AG04450 (cell line): ENCODE measurements around the gene SYT12. TPM values are rescaled to one million over a fixed set of nuclear protein-coding genes. Genes with fewer than 3 reads are reported as not detected.

Source experiments
- CTCF ChIA-PET: fragments of 300-600, 350-600 bp; formaldehyde crosslinking; extraction: SDS; loops from one replicate; lab custom pipeline; 2022; ENCODE audit warnings: antibody characterized with exemption, inconsistent platforms; lab: Charles Lee
- POLR2A ChIA-PET: fragments of 350-600 bp; formaldehyde crosslinking; extraction: SDS; loops from one replicate; lab custom pipeline; 2021; ENCODE audit warnings: antibody characterized with exemption, inconsistent platforms; lab: Yijun Ruan, JAX
- DNase-seq: peaks from one replicate; pipeline ENCODE4 v3.0.0-alpha.2; 2011; ENCODE audit warnings: low read depth, low spot score
- H3K27ac ChIP-seq: one replicate; pipeline ENCODE4 v1.5.1; 2012; ENCODE audit warnings: low read depth, low read length, control low read depth
- H3K27me3 ChIP-seq: one replicate; pipeline ENCODE4 v1.6.0; 2012; ENCODE audit warnings: low read length; ENCODE audit not compliant: control insufficient read depth, insufficient read depth
- H3K4me3 ChIP-seq: 2 replicates; pipeline ENCODE4 v1.5.1; 2011; ENCODE audit warnings: mild to moderate bottlenecking, low read depth, low read length, control low read depth
- H3K9me3 ChIP-seq: 2 replicates; pipeline ENCODE4 v1.5.1; 2012; ENCODE audit warnings: low read length; ENCODE audit not compliant: control insufficient read depth, insufficient read depth
- polyA plus RNA-seq: library from polyadenylated mRNA; depleted of rRNA; stranded (reverse); fragments of >200 nt; gene quantifications from 2 replicates; pipeline ENCODE4 v1.2.3, GENCODE V29; 2011
- TF ChIP-seq, protein P1 (sequence below): IDR thresholded peaks from 2 replicates; pipeline ENCODE4 v1.5.1; 2011; ENCODE audit warnings: low read depth, low read length, control low read depth, inconsistent platforms

The SYT12 gene
- polyA plus RNA-seq, 1 experiment = 0.30 TPM

DNA sequence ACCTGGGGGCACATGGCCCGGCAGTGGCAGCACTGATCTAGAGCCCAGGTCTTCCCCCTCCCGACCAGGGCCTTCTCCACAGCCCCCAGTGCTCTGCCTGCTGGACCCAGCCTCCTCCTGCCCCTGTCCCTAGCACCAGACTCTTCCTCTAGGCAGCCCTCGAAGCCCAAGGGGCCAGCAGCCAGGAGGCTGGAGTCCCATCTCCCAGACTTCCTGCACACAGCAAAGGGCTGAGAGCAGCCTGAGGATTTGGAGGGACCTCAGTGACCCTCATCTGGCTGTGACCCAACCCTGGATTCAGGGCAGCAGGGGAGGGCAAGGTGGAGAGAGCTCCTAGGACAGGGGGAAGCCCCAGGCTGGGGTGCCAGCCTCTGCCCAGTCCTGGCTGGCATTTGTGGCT, 36.7 kb downstream of the SYT12 start:
- no peak overlapping the region for H3K27ac ChIP-seq
- no peaks in the 10 kb centered on the region; the same call in 1 of the 2 replicates for H3K9me3 ChIP-seq
- DNase-seq = no peak
- no peaks in the 10 kb centered on the region for H3K27me3 ChIP-seq
- ChIA-PET CTCF (no interaction called here), POLR2A (no interaction called here)
- H3K4me3 ChIP-seq = no peak overlapping the region
- TF ChIP-seq, protein P1, sequence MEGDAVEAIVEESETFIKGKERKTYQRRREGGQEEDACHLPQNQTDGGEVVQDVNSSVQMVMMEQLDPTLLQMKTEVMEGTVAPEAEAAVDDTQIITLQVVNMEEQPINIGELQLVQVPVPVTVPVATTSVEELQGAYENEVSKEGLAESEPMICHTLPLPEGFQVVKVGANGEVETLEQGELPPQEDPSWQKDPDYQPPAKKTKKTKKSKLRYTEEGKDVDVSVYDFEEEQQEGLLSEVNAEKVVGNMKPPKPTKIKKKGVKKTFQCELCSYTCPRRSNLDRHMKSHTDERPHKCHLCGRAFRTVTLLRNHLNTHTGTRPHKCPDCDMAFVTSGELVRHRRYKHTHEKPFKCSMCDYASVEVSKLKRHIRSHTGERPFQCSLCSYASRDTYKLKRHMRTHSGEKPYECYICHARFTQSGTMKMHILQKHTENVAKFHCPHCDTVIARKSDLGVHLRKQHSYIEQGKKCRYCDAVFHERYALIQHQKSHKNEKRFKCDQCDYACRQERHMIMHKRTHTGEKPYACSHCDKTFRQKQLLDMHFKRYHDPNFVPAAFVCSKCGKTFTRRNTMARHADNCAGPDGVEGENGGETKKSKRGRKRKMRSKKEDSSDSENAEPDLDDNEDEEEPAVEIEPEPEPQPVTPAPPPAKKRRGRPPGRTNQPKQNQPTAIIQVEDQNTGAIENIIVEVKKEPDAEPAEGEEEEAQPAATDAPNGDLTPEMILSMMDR = no peak

DNA sequence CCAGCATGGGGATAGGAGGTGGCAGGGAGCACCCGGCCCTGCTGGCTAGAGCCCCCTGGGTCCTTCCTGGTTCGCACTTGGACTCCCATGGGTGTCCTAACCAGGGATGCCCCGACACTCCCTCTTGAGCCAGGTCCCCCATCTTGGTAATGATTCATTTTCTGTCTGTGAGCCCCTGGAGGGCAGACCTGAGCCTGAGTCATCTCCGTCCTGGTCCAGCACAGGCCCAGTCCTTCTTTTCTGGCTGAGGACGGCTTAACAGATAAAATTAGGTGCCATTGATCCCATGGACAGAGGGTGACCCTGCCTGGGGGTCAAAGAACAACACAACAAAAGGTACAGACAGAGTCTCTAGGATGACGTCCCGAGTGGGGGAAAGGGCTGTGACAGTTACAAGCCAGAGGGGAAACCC, 37.2 kb downstream of the SYT12 start:
- CTCF ChIA-PET = no interaction called here
- TF ChIP-seq, protein P1 = no peak
- no peaks in the 10 kb centered on the region for H3K27me3 ChIP-seq
- H3K4me3 ChIP-seq = no peak overlapping the region
- no peak overlapping the region for H3K27ac ChIP-seq
- H3K9me3 ChIP-seq = no peaks in the 10 kb centered on the region; the same call in 1 of the 2 replicates
- no peak for DNase-seq
- POLR2A ChIA-PET = no interaction called here

DNA sequence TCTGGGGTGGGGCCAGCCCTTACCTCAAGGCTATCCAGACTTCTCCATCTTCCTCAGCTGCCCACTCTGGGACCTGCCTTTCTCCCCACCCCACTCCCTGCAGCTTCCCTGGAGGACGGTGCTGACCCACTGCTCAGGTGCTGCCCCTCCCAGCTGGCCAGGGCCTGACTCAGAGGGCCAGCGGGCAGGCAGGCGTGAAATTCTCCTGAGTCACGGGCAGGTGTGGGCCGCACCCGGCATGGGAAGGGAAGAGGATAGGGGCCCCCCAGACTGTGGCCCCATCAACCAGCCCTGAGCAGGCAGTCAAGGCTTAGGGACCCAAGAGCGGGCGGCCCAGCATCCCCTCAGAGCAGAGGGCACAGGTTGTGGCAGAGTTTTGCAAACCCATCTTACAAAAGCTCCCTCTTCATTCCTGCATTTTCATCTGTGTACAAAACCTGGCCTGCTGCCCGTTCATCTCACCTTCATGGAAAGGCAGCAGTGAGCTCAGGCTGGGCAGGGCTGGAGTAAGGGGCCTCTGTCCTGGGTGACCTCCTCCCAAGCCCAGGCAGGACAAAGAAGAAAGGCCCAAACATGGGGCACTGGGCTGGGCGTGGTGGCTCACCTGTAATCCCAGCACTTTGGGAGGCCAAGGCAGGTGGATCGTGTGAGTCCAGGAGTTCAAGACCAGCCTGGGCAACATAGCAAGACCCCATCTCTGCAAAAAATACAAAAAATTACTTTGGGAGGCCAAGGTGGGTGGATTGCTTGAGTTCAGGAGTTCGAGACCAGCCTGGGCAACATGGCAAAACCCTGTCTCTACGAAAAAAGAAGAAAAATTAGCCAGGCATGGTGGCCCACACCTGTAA, 39.8 kb downstream of the SYT12 start:
- ChIA-PET POLR2A (no interaction called here), CTCF (interaction anchor here (0.6 to 1.4 kb wide), 2 partner anchors 18 to 1037 kb away, joined by 4 to 9 read pairs; no protein-coding TSS in a partner anchor)
- Histone ChIP-seq H3K9me3 (no peaks in the 10 kb centered on the region), H3K27me3 (no peaks in the 10 kb centered on the region), H3K27ac (no peak overlapping the region), H3K4me3 (no peak overlapping the region)
- TF ChIP-seq, protein P1 = no peak
- no peak for DNase-seq

DNA sequence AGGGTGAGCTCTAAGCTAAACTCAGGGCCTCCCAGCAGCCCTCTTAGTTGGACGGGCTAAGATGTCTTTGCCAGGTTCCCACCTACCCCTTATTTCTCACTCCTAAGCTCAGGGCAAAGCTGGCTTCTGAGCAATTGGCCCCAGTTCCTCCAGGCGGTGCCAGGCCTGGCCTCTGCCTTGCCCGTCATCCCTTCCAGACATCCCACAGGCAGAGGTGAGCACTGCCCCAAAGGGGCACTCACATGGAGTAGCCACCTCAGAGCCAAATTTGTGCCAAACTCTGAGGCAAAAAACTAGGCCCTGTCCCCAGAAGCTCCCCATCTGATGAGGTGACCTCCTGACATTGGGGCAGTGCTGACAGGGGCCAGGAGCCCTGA, 43.4 kb downstream of the SYT12 start:
- Histone ChIP-seq H3K27me3 (no peaks in the 10 kb centered on the region), H3K9me3 (no peaks in the 10 kb centered on the region; the same call in 1 of the 2 replicates), H3K4me3 (no peak overlapping the region), H3K27ac (no peak overlapping the region)
- ChIA-PET POLR2A (no interaction called here), CTCF (no interaction called here)
- no peak for DNase-seq
- TF ChIP-seq, protein P1 = no peak
